ENCODE measurements around the gene DGKD.
A peak's percentile ranks its signal among the peaks of the same experiment; 100 is the strongest.

DGKD gene

GRCh38 chr2:233353769-233354499 is at the start of gene DGKD:
DGKD (plus strand) TSS chr2:233354494; CDS start chr2:233354519, 25 bp downstream.
- Histone ChIP-seq H3K9me3 (ENCODE audit: control insufficient read depth, insufficient read depth, low read length) (no peaks in the 10 kb centered on the region), H3K27ac (ENCODE audit: low read depth, low read length) (peak within 1 kb of the TSS; percentile 11), H3K9ac (ENCODE audit: low read depth, low read length) (peak within 1 kb of the TSS; percentile 59; the same call in 1 of the 2 replicates), H3K4me1 (ENCODE audit: control insufficient read depth, insufficient read depth, low read length) (peaks cover 2% of the 10 kb centered on the region; the same call in 1 of the 2 replicates), H3K36me3 (ENCODE audit: control insufficient read depth, insufficient read depth, low read length) (no peaks in the 10 kb centered on the region; the same call in 1 of the 2 replicates), H3K27me3 (ENCODE audit: control insufficient read depth, insufficient read depth, low read length) (peaks cover 26% of the 10 kb centered on the region), H3K4me3 (ENCODE audit: low read depth, low read length) (peak within 1 kb of the TSS; percentile 86)

GRCh38 chr2:233307565-233307964 is 46.7 kb upstream of the DGKD start, which contains the start of gene SAG:
SAG (plus strand) TSS chr2:233307816; CDS start chr2:233309190, 1,374 bp downstream.
- Histone ChIP-seq H3K27ac (ENCODE audit: low read depth, low read length) (no peak within 1 kb of the TSS), H3K9me3 (ENCODE audit: control insufficient read depth, insufficient read depth, low read length) (no peaks in the 10 kb centered on the region)

GRCh38 chr2:233311241-233311926 is 42.9 kb upstream of the DGKD start:
- Histone ChIP-seq H3K4me1 (ENCODE audit: control insufficient read depth, insufficient read depth, low read length) (no peaks in the 10 kb centered on the region), H3K27me3 (ENCODE audit: control insufficient read depth, insufficient read depth, low read length) (no peaks in the 10 kb centered on the region), H3K36me3 (ENCODE audit: control insufficient read depth, insufficient read depth, low read length) (no peaks in the 10 kb centered on the region), H3K9me3 (ENCODE audit: control insufficient read depth, insufficient read depth, low read length) (no peaks in the 10 kb centered on the region), H3K9ac (ENCODE audit: low read depth, low read length) (no peak overlapping the region), H3K4me3 (ENCODE audit: low read depth, low read length) (no peak overlapping the region), H3K27ac (ENCODE audit: low read depth, low read length) (no peak overlapping the region)

More at GRCh38 chr2:233307565-233307964, 46.7 kb upstream of the DGKD start, which contains the start of gene SAG:
- Histone ChIP-seq H3K27me3 (ENCODE audit: control insufficient read depth, insufficient read depth, low read length) (no peaks in the 10 kb centered on the region), H3K36me3 (ENCODE audit: control insufficient read depth, insufficient read depth, low read length) (no peaks in the 10 kb centered on the region), H3K9ac (ENCODE audit: low read depth, low read length) (no peak within 1 kb of the TSS), H3K4me3 (ENCODE audit: low read depth, low read length) (no peak within 1 kb of the TSS), H3K4me1 (ENCODE audit: control insufficient read depth, insufficient read depth, low read length) (no peaks in the 10 kb centered on the region)

GRCh38 chr2:233312874-233313273 is 41.4 kb upstream of the DGKD start:
- Histone ChIP-seq H3K27me3 (ENCODE audit: control insufficient read depth, insufficient read depth, low read length) (no peaks in the 10 kb centered on the region), H3K9me3 (ENCODE audit: control insufficient read depth, insufficient read depth, low read length) (no peaks in the 10 kb centered on the region), H3K4me1 (ENCODE audit: control insufficient read depth, insufficient read depth, low read length) (no peaks in the 10 kb centered on the region), H3K4me3 (ENCODE audit: low read depth, low read length) (no peak overlapping the region), H3K36me3 (ENCODE audit: control insufficient read depth, insufficient read depth, low read length) (no peaks in the 10 kb centered on the region), H3K9ac (ENCODE audit: low read depth, low read length) (no peak overlapping the region), H3K27ac (ENCODE audit: low read depth, low read length) (no peak overlapping the region)

GRCh38 chr2:233314180-233314925 is 39.9 kb upstream of the DGKD start:
- Histone ChIP-seq H3K27me3 (ENCODE audit: control insufficient read depth, insufficient read depth, low read length) (no peaks in the 10 kb centered on the region), H3K36me3 (ENCODE audit: control insufficient read depth, insufficient read depth, low read length) (no peaks in the 10 kb centered on the region), H3K27ac (ENCODE audit: low read depth, low read length) (no peak overlapping the region), H3K9me3 (ENCODE audit: control insufficient read depth, insufficient read depth, low read length) (no peaks in the 10 kb centered on the region), H3K4me3 (ENCODE audit: low read depth, low read length) (no peak overlapping the region), H3K9ac (ENCODE audit: low read depth, low read length) (no peak overlapping the region), H3K4me1 (ENCODE audit: control insufficient read depth, insufficient read depth, low read length) (no peaks in the 10 kb centered on the region)

GRCh38 chr2:233317196-233317943 is 36.9 kb upstream of the DGKD start:
- H3K27me3 ChIP-seq (ENCODE audit: control insufficient read depth, insufficient read depth, low read length) = no peaks in the 10 kb centered on the region
- no peaks in the 10 kb centered on the region for H3K4me1 ChIP-seq (ENCODE audit: control insufficient read depth, insufficient read depth, low read length)
- H3K36me3 ChIP-seq (ENCODE audit: control insufficient read depth, insufficient read depth, low read length) = no peaks in the 10 kb centered on the region
- no peak overlapping the region for H3K9ac ChIP-seq (ENCODE audit: low read depth, low read length)
- no peak overlapping the region for H3K27ac ChIP-seq (ENCODE audit: low read depth, low read length)
- H3K9me3 ChIP-seq (ENCODE audit: control insufficient read depth, insufficient read depth, low read length) = no peaks in the 10 kb centered on the region
- no peak overlapping the region for H3K4me3 ChIP-seq (ENCODE audit: low read depth, low read length)

GRCh38 chr2:233319256-233319655 is 35.0 kb upstream of the DGKD start:
- Histone ChIP-seq H3K36me3 (ENCODE audit: control insufficient read depth, insufficient read depth, low read length) (no peaks in the 10 kb centered on the region), H3K27me3 (ENCODE audit: control insufficient read depth, insufficient read depth, low read length) (no peaks in the 10 kb centered on the region), H3K9me3 (ENCODE audit: control insufficient read depth, insufficient read depth, low read length) (no peaks in the 10 kb centered on the region), H3K27ac (ENCODE audit: low read depth, low read length) (no peak overlapping the region), H3K4me1 (ENCODE audit: control insufficient read depth, insufficient read depth, low read length) (no peaks in the 10 kb centered on the region), H3K9ac (ENCODE audit: low read depth, low read length) (no peak overlapping the region), H3K4me3 (ENCODE audit: low read depth, low read length) (no peak overlapping the region)

GRCh38 chr2:233320470-233320869 is 33.8 kb upstream of the DGKD start:
- H3K36me3 ChIP-seq (ENCODE audit: control insufficient read depth, insufficient read depth, low read length) = no peaks in the 10 kb centered on the region
- H3K27me3 ChIP-seq (ENCODE audit: control insufficient read depth, insufficient read depth, low read length) = no peaks in the 10 kb centered on the region
- H3K9ac ChIP-seq (ENCODE audit: low read depth, low read length) = no peak overlapping the region
- H3K27ac ChIP-seq (ENCODE audit: low read depth, low read length) = no peak overlapping the region
- H3K9me3 ChIP-seq (ENCODE audit: control insufficient read depth, insufficient read depth, low read length) = no peaks in the 10 kb centered on the region
- H3K4me3 ChIP-seq (ENCODE audit: low read depth, low read length) = no peak overlapping the region
- H3K4me1 ChIP-seq (ENCODE audit: control insufficient read depth, insufficient read depth, low read length) = no peaks in the 10 kb centered on the region

- Histone ChIP-seq H3K9me3 (ENCODE audit: control insufficient read depth, insufficient read depth, low read length) (no peaks in the 10 kb centered on the region), H3K9ac (ENCODE audit: low read depth, low read length) (no peak overlapping the region), H3K36me3 (ENCODE audit: control insufficient read depth, insufficient read depth, low read length) (no peaks in the 10 kb centered on the region), H3K4me3 (ENCODE audit: low read depth, low read length) (no peak overlapping the region), H3K27ac (ENCODE audit: low read depth, low read length) (no peak overlapping the region), H3K27me3 (ENCODE audit: control insufficient read depth, insufficient read depth, low read length) (no peaks in the 10 kb centered on the region), H3K4me1 (ENCODE audit: control insufficient read depth, insufficient read depth, low read length) (no peaks in the 10 kb centered on the region)
Measured at GRCh38 chr2:233321166-233321565, 33.1 kb upstream of the DGKD start.

- Histone ChIP-seq H3K4me3 (ENCODE audit: low read depth, low read length) (no peak overlapping the region), H3K4me1 (ENCODE audit: control insufficient read depth, insufficient read depth, low read length) (no peaks in the 10 kb centered on the region), H3K9me3 (ENCODE audit: control insufficient read depth, insufficient read depth, low read length) (no peaks in the 10 kb centered on the region), H3K27me3 (ENCODE audit: control insufficient read depth, insufficient read depth, low read length) (peaks cover 18% of the 10 kb centered on the region), H3K36me3 (ENCODE audit: control insufficient read depth, insufficient read depth, low read length) (no peaks in the 10 kb centered on the region), H3K9ac (ENCODE audit: low read depth, low read length) (no peak overlapping the region), H3K27ac (ENCODE audit: low read depth, low read length) (no peak overlapping the region)
Measured at GRCh38 chr2:233323851-233324250, 30.4 kb upstream of the DGKD start.
